ENCODE results near the gene TRABD.

- TF ChIP-seq POLR2A (IDR thresholded peaks at IDR 0.05; ENCODE audit: low read length) (no peak), GATA1 (IDR thresholded peaks at IDR 0.05; ENCODE audit: low read depth, low read length) (no peak)
Measured at GRCh38 chr22:50242406-50242949, 56.8 kb downstream of the TRABD start.

All from erythroblast (primary cell).